ENCODE data around the gene ZNF70. TPM values are rescaled to one million over a fixed set of nuclear protein-coding genes. Genes with fewer than 3 reads are reported as not detected.
A peak's percentile ranks its signal among the peaks of the same experiment; 100 is the strongest.

ZNF70 gene
- total RNA-seq, 1 donor from 2014 or later = 3.9 TPM

- Mint-ChIP-seq H3K27me3 (ENCODE audit: insufficient read depth, low read depth) (peaks cover 2% of the 10 kb centered on the region), H3K27ac (no peak overlapping the region), H3K9me3 (no peaks in the 10 kb centered on the region), H3K4me1 (no peaks in the 10 kb centered on the region), H3K36me3 (no peaks in the 10 kb centered on the region), H3K4me3 (no peak overlapping the region)
- H3K36me3 ChIP-seq = no peaks in the 10 kb centered on the region
- no peaks in the 10 kb centered on the region for H3K79me2 ChIP-seq (ENCODE audit: low read depth)
- no peaks in the 10 kb centered on the region for H4K20me1 ChIP-seq (ENCODE audit: low read depth)
- no peaks in the 10 kb centered on the region for H3K4me1 ChIP-seq
- no peak for TF ChIP-seq EZH2 (IDR thresholded peaks at IDR 0.05)
- no peak for TF ChIP-seq EZH2phosphoT487 (IDR thresholded peaks at IDR 0.05)
- no peak overlapping the region for H2AFZ ChIP-seq (replicated peaks)
- H3K4me3 ChIP-seq = no peak overlapping the region
- H3K9ac ChIP-seq = no peak overlapping the region
- H3K4me2 ChIP-seq = no peak overlapping the region
- H3K27me3 ChIP-seq = no peaks in the 10 kb centered on the region
- no peaks in the 10 kb centered on the region for H3F3A ChIP-seq (ENCODE audit: low read depth)
- no peak for DNase-seq (ENCODE audit: low spot score)
- H3K27ac ChIP-seq = no peak overlapping the region
- H3K9me3 ChIP-seq (ENCODE audit: low read depth) = no peaks in the 10 kb centered on the region
These were observed 28.2 kb downstream of the ZNF70 start for GRCh38 chr22:23722724-23723123.

- no peaks in the 10 kb centered on the region for H3F3A ChIP-seq (ENCODE audit: low read depth)
- Mint-ChIP-seq H3K27ac (no peak overlapping the region), H3K9me3 (no peaks in the 10 kb centered on the region), H3K4me3 (no peak overlapping the region), H3K27me3 (ENCODE audit: insufficient read depth, low read depth) (peaks cover 2% of the 10 kb centered on the region), H3K4me1 (peaks cover 4% of the 10 kb centered on the region), H3K36me3 (no peaks in the 10 kb centered on the region)
- H3K9ac ChIP-seq = no peak overlapping the region
- H3K4me3 ChIP-seq = no peak overlapping the region
- no peaks in the 10 kb centered on the region for H3K27me3 ChIP-seq
- no peaks in the 10 kb centered on the region for H3K36me3 ChIP-seq
- H4K20me1 ChIP-seq (ENCODE audit: low read depth) = no peaks in the 10 kb centered on the region
- H3K27ac ChIP-seq = no peak overlapping the region
- no peak overlapping the region for H3K4me2 ChIP-seq
- H3K9me3 ChIP-seq (ENCODE audit: low read depth) = no peaks in the 10 kb centered on the region
- DNase-seq (ENCODE audit: low spot score) = no peak
- no peaks in the 10 kb centered on the region for H3K79me2 ChIP-seq (ENCODE audit: low read depth)
- TF ChIP-seq EZH2phosphoT487 (IDR thresholded peaks at IDR 0.05) = no peak
- no peak for TF ChIP-seq EZH2 (IDR thresholded peaks at IDR 0.05)
- no peak for TF ChIP-seq CTCF (IDR thresholded peaks at IDR 0.05)
- H3K4me1 ChIP-seq = no peaks in the 10 kb centered on the region
- H2AFZ ChIP-seq (replicated peaks) = no peak overlapping the region
These were observed 28.8 kb downstream of the ZNF70 start for GRCh38 chr22:23722160-23722559.

GRCh38 chr22:23720855-23721254 lies 30.1 kb downstream of the ZNF70 start:
- Histone ChIP-seq H3K4me2 (no peak overlapping the region), H3K79me2 (ENCODE audit: low read depth) (peaks cover 11% of the 10 kb centered on the region), H3F3A (ENCODE audit: low read depth) (no peaks in the 10 kb centered on the region), H3K4me1 (no peaks in the 10 kb centered on the region), H3K36me3 (no peaks in the 10 kb centered on the region), H3K27me3 (no peaks in the 10 kb centered on the region), H4K20me1 (ENCODE audit: low read depth) (no peaks in the 10 kb centered on the region), H3K9me3 (ENCODE audit: low read depth) (no peaks in the 10 kb centered on the region), H3K4me3 (no peak overlapping the region), H3K9ac (no peak overlapping the region), H2AFZ (replicated peaks) (no peak overlapping the region), H3K27ac (no peak overlapping the region)
- DNase-seq (ENCODE audit: low spot score) = no peak
- Mint-ChIP-seq H3K4me1 (peaks cover 4% of the 10 kb centered on the region), H3K27ac (no peak overlapping the region), H3K36me3 (no peaks in the 10 kb centered on the region), H3K9me3 (no peaks in the 10 kb centered on the region), H3K4me3 (no peak overlapping the region), H3K27me3 (ENCODE audit: insufficient read depth, low read depth) (peaks cover 2% of the 10 kb centered on the region)
- TF ChIP-seq CTCF (IDR thresholded peaks at IDR 0.05) = no peak
- TF ChIP-seq EZH2 (IDR thresholded peaks at IDR 0.05) = no peak
- no peak for TF ChIP-seq EZH2phosphoT487 (IDR thresholded peaks at IDR 0.05)

GRCh38 chr22:23718371-23719165 lies 32.3 kb downstream of the ZNF70 start:
- peak overlapping the region; percentile 72 for H3K27ac Mint-ChIP-seq
- H3K4me3 Mint-ChIP-seq = no peak overlapping the region
- H2AFZ ChIP-seq (replicated peaks) = no peak overlapping the region
- no peaks in the 10 kb centered on the region for H3K4me1 ChIP-seq
- H3K4me2 ChIP-seq = no peak overlapping the region
- H3F3A ChIP-seq (ENCODE audit: low read depth) = no peaks in the 10 kb centered on the region
- no peaks in the 10 kb centered on the region for H3K27me3 ChIP-seq
- no peak overlapping the region for H3K4me3 ChIP-seq
- no peaks in the 10 kb centered on the region for H3K9me3 ChIP-seq (ENCODE audit: low read depth)
- H3K9ac ChIP-seq = no peak overlapping the region
- no peaks in the 10 kb centered on the region for H3K36me3 ChIP-seq
- peaks cover 2% of the 10 kb centered on the region for H3K27me3 Mint-ChIP-seq (ENCODE audit: insufficient read depth, low read depth)
- peaks cover 17% of the 10 kb centered on the region for H3K79me2 ChIP-seq (ENCODE audit: low read depth)
- TF ChIP-seq EZH2 (IDR thresholded peaks at IDR 0.05) (no peak), CTCF (IDR thresholded peaks at IDR 0.05) (no peak), EZH2phosphoT487 (IDR thresholded peaks at IDR 0.05) (no peak)
- H3K36me3 Mint-ChIP-seq = peaks cover 8% of the 10 kb centered on the region
- DNase-seq (ENCODE audit: low spot score) = no peak
- H4K20me1 ChIP-seq (ENCODE audit: low read depth) = no peaks in the 10 kb centered on the region
- no peaks in the 10 kb centered on the region for H3K9me3 Mint-ChIP-seq
- H3K4me1 Mint-ChIP-seq = peaks cover 4% of the 10 kb centered on the region
- no peak overlapping the region for H3K27ac ChIP-seq

All from neural progenitor cell (in vitro differentiated cells).